Mucosa of gallbladder (tissue), 1 donor: Measurements from ENCODE around the gene FLVCR1. TPM values are rescaled to one million over a fixed set of nuclear protein-coding genes. Genes with fewer than 3 reads are reported as not detected.

ENCODE experiments used
- DNase-seq: peaks from one replicate; pipeline ENCODE4 v3.0.0-alpha.2; 2020; ENCODE audit warnings: low spot score
- total RNA-seq: library from RNA; stranded (reverse); gene quantifications from one replicate; pipeline ENCODE4 v1.2.1, GENCODE V29; 2021
- donor health status: DM: no; HTN: no; CAD: no.

Gene FLVCR1
- total RNA-seq, 1 donor from 2014 or later, result 9.4 TPM

- peak; percentile 19 for DNase-seq
Measured at GRCh38 chr1:212915245-212916091, 57.4 kb downstream of the FLVCR1 start.

DNA sequence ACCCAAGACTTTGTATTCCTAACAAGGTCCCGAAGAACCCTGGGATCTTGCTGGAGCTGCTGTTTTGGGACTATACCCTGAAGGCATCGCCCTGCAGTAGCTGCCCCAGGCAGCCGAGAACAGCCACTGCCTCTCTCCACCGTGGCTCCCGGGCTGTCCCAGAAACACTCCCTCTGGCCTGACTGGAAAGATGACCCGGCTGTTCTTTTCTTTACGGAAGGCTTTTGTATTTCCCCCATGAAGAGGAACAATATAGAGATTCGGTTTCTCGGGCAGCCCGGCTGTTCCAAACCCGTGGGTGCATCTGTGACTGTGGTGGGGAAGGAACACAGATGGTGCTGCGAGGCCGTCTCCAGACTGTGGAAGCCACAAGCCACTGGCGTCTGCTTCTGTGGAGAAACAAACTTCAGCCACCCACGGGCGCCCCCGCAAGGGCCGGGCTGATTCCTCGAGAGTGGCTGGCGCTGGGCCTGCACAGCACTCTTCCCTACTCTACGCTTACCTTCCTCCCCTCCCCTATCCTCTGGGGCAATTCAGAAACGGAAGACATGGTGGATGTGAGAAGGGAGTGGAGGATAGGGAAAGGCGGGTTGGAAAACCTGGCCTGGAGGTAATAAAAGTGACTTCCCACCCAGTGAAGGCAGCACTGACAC is 58.5 kb downstream of the FLVCR1 start:
- DNase-seq, result peak; percentile 40

DNA sequence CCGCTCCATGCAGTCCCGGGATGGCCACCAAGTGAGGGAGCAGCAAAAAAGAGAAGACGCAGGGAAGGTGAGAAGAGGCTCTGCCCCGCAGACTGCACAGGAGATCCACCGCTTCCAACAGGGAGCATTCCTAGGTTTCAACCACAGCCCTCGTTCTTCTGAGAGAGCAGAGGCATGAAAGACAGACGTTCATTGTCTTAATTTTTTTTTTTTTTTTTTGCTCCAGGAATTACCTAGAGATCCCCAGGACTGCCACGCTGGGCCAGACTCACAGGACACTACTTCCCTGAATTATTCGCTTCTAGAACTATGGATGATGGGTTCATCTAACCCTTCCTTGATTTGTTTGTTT is 59.0 kb downstream of the FLVCR1 start:
- DNase-seq, result no peak

DNA sequence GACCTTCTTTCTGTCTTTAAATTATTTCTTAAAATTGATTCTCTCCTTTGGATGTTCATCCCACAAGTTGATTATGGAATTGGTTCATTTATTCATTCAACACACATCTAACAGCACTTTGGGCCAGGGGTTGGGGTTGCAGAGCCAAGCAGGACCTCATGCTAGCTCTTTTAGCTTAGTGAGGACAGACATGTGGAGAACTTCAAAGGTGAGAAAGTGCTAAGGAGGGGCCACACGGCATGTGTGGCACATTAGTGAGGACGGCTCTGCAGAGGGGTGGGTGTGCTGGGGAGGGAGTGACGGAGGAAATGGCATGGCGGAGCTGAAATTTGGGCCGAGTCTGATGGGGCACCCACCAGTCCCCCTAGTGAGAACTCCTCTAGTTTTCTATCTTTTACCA is 59.8 kb downstream of the FLVCR1 start:
- no peak for DNase-seq

DNA sequence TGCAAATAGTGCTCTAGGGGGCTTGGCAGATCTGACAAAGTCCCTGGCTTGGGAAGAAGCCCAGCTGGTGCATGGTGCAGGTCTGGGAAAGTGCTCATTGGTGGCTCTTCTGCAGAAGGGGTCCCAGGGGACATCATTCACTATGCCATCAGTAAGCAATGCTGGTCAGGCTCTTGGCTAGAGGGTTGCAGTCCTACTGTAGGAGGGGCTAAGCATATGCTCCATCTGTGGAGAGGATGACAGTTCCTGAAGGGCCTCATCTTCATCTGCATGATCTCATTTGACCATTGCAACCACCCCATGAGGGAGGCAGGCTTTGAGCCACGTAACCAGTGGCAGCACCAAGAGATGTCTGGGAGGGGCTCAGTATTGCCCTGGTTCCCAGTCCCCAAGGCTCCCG is 60.7 kb downstream of the FLVCR1 start:
- no peak for DNase-seq

- DNase-seq, result no peak
Measured at GRCh38 chr1:212920246-212920645, 62.2 kb downstream of the FLVCR1 start.

GRCh38 chr1:212920896-212921295 is 62.8 kb downstream of the FLVCR1 start:
- no peak for DNase-seq

DNA sequence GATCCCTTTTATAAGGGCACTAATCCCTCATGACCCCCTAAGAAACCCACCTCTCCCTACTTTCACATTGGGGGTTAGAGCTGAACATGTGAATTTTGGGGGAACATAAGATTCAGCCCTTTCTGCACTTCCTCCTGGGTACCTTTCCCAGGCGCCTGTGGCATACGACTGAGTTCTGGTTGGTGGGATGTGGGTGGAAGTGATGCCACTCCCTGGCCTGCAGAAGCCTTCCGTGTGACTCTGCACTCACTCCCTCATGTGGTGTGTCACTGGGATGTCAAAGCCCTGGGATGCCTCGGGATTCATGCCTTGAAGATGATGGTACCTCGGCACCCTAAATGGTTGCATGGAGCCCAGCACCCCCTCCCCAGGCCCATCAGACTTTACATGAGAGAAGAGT is 63.9 kb downstream of the FLVCR1 start:
- no peak for DNase-seq

DNA sequence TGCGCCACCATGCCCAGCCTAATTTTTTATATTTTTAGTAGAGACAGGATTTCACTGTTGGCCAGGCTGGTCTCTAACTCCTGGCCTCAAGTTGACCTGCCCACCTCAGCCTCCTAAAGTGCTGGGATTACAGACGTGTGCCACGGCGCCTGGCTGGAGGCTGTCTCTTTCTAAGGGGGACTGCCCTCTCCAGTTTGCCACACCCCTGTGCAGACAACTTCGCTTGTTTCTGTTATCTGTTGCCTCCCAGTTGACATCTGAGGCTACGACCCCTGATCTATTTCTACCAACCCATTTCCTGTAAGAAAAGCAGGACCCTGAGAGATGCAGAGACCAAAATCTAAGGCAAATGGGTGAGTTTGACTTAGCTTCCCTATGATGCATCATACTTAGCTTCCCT is 68.3 kb downstream of the FLVCR1 start:
- no peak for DNase-seq

- no peak for DNase-seq
Measured at GRCh38 chr1:212928323-212929291, 70.5 kb downstream of the FLVCR1 start.

GRCh38 chr1:212930986-212931678 is 73.1 kb downstream of the FLVCR1 start:
- peak; percentile 77 for DNase-seq

DNA sequence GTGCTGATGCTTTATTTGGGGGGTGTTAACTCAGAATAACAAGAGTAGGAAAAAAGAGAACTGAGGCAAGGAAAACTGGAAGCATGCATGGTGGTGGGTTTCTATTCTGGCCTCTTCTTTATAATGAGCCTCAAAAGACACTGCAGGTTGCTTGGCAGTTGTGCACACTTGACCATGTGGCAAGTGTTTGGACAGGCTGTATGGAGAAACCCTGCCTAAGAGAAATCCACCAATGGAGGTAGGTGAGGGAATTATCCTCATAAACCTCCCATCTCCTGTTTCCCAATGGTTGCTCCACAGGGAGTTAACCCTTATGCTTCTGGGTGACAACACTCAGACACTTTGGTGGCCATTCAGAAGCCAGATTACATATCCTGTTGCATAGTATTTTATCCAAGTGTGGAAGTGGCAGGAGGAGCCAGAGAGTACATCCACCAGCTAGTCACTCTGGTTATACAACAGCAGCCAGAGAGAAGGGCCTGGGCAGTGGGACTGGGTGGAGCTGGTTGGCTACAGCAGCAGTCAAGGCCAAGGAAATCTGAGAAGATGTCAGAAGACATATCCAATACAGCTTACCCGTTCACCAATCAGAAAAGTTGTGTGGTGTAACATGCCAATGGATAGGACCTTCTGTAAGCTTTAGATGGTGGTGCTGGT is 75.9 kb downstream of the FLVCR1 start:
- no peak for DNase-seq

DNA sequence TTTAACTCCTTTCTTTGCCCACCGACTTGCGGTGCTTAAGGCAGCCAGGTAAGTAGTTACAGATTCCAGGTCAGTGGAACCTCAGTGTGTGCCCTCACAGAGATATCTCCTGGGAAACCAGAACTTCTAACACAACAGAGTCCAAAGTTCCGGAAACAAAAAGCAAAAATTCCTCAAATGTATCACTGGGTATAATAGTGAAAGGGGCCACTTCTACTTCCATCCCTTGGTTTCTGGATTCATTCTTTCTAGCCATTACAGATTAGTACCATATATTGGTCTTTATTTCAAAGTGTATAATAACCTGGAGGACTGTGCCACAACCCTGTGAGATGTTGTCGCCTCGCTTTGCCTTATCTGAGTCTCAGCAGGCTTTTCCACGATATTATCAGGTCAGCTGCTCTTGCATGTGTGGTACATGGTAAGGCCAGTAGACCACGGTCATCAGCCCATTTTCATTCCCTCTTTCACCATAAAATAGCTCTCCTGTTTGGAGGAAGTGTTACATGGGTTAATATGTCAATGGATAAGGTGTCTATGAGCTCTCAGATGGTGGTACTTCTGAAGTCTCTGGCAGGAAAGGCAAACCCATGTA is 77.4 kb downstream of the FLVCR1 start:
- DNase-seq, result no peak

GRCh38 chr1:212937034-212937433 is 79.0 kb downstream of the FLVCR1 start:
- DNase-seq, result no peak

DNA sequence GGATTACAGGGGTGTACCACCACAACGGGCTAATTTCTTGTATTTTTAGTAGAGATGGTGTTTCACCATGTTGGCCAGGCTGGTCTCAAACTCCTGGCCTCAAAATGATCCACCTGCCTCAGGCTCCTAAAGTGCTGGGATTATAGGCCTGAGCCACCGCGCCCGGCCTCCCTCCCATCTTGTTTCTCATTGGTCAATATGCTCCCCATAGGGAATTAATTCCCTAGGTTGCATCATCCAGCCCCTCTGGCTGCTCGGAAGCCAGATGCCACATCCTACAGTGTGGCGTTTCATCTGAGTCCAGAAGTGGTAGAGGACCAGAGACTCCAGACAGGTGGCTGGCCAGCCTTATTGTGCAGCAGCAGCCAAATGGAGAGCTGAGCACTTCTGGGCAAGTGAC is 80.8 kb downstream of the FLVCR1 start:
- DNase-seq, result no peak

DNA sequence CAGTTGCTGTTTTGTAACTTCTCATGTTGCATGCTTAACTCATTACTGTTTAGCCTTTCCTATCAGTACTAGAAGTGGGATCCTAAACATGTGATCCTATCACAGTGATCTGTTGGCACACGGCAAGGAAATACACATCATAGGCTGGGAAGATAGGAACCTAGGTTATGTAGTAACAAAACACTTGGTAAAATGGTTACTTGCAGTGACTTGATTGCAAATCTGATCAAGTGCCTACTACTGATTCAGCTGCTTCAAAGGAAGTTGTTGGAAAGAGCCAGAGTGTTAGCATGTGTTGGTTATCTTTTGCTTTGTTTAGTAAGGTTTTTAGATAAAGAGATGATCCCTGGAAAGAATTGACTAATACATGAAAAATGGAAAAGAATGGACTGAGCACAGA is 83.4 kb downstream of the FLVCR1 start:
- DNase-seq, result no peak

- no peak for DNase-seq
Measured at GRCh38 chr1:212942679-212943392, 84.8 kb downstream of the FLVCR1 start.

DNA sequence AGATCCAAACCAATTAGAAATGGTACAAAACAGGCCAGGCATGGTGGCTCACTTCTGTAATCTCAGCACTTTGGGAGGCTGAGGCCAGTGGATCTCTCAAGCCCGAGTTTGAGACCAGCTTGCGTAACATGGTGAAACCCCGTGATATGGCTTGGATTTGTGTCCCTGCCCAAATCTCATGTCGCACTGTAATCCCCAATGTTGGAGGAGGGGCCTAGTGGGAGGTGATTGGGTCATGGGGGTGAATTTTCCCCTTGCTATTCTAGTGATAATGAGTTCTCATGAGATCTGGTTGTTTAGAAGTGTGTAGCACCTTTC is 85.3 kb downstream of the FLVCR1 start:
- no peak for DNase-seq

DNA sequence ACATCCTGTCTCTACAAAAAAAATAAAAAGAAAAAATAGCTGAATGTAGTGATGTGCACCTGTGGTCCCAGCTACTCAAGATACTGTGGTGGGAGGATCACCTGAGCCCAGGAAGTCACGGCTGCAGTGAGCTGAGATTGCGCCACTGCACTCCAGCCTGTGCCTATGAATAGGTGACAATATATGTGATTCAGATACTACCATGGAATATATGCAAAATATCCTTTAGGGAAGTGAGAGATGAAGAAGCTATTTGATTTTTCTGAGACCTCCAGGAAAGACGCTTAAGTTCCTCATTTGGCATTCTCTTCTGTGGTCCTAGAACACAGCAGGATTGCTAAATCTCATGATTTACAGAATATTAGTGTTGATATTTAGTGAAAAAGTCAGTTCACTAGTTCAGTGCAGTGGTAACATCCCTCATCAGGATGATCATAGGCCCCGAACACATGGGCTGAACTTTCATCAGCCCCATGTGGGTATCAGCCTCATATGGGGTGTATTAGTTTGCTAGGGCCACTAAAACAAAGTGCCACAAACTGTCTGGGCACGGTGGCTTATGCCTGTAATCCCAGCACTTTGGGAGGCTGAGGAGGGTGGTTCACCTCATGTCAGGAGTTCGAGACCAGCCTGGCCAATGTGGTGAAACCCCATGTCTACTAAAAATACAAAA is 86.3 kb downstream of the FLVCR1 start:
- no peak for DNase-seq

GRCh38 chr1:212945056-212945455 is 87.0 kb downstream of the FLVCR1 start:
- DNase-seq, result no peak
